ENCODE data around the gene TSSK2. TPM values are rescaled to one million over a fixed set of nuclear protein-coding genes. Genes with fewer than 3 reads are reported as not detected.

The TSSK2 gene
- total and polyA plus RNA-seq, 2 of the 8 experiments (the other 6 are each of a cell fraction or from before 2014, with no cell fraction given): not detected

DNA sequence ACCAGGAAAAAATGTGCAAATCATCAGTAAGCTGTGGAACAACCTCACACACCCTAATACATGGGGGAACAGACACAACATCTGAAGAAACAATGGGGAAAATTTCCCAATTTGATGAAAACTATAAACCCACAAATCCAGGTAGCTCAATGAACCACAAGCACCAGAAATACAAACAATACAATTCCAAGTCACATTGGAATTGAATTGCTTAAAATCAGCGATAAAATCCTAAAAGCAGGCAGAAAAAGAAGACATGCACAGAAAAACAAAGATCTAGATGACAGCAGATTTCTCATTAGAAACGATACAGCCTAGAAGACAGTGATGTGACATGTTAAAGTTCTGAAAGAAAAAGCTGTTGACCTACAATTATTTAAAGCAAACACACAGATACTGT is 40.9 kb upstream of the TSSK2 start:
- Histone ChIP-seq H3K9me3 (ENCODE audit: insufficient read depth in 2 of 2, low read depth in 1 of 2, low read length in 1 of 2) (no peaks in the 10 kb centered on the region), H3K18ac (ENCODE audit: extremely low read depth, low read length) (no peak overlapping the region), H2BK20ac (ENCODE audit: low read length) (no peak overlapping the region), H3K36me3 (ENCODE audit: control insufficient read depth in 2 of 4, insufficient read depth in 4 of 4, low read length in 3 of 4) (peaks cover 0 to 6% (median 1%) of the 10 kb centered on the region in 4 experiments; a peak in 2 of 8 replicates), H3K4me3 (ENCODE audit: extremely low read depth in 1 of 4, insufficient read depth in 2 of 4, low read depth in 3 of 4, low read length in 4 of 4) (no peak overlapping the region), H3K4me2 (ENCODE audit: insufficient read depth in 1 of 2, low read depth in 2 of 2, low read length in 2 of 2) (no peak overlapping the region), H3K9ac (replicated peaks in 1 of 4; ENCODE audit: extremely low read depth in 1 of 4, low read depth in 3 of 4, low read length in 3 of 4) (no peak overlapping the region), H4K20me1 (replicated peaks in 1 of 2; ENCODE audit: control insufficient read depth in 1 of 2, insufficient read depth in 2 of 2, low read length in 2 of 2) (peaks cover 5 to 9% of the 10 kb centered on the region in 2 experiments), H4K8ac (ENCODE audit: extremely low read depth, insufficient read depth, low read length) (no peak overlapping the region), H3K4ac (replicated peaks; ENCODE audit: insufficient read length, low read depth, low read length) (no peak overlapping the region), H4K5ac (ENCODE audit: insufficient read length, low read depth, low read length) (no peak overlapping the region), H3K56ac (replicated peaks; ENCODE audit: insufficient read length, low read depth, low read length) (no peak overlapping the region), H2BK15ac (ENCODE audit: low read length) (no peak overlapping the region), H2AK5ac (ENCODE audit: low read depth, low read length) (no peak overlapping the region), H4K91ac (replicated peaks; ENCODE audit: insufficient read length, low read length) (no peak overlapping the region), H3K23me2 (ENCODE audit: low read depth, low read length) (no peaks in the 10 kb centered on the region), H2BK12ac (ENCODE audit: low read depth, low read length) (no peak overlapping the region), H3K27ac (ENCODE audit: low read depth, low read length) (no peak overlapping the region), H2AFZ (ENCODE audit: low read length) (no peak overlapping the region), H3K27me3 (replicated peaks in 1 of 4; ENCODE audit: control insufficient read depth in 3 of 4, extremely low read depth in 1 of 4, insufficient read depth in 3 of 4, low read length in 3 of 4) (no peaks in the 10 kb centered on the region), H2BK120ac (replicated peaks; ENCODE audit: low read depth, low read length) (no peak overlapping the region), H3K4me1 (replicated peaks in 1 of 4; ENCODE audit: control insufficient read depth in 3 of 4, insufficient read depth in 4 of 4, low read length in 3 of 4) (peaks cover 0 to 3% (median 0%) of the 10 kb centered on the region in 4 experiments; a peak in 1 of 7 replicates), H3K23ac (ENCODE audit: insufficient read length) (no peak overlapping the region), H3K79me1 (ENCODE audit: low read depth, low read length) (peaks cover 4% of the 10 kb centered on the region), H3K79me2 (ENCODE audit: control insufficient read depth in 1 of 2, insufficient read depth in 2 of 2, low read length in 2 of 2) (peaks cover 0 to 11% of the 10 kb centered on the region in 2 experiments; a peak in 2 of 4 replicates), H2BK5ac (ENCODE audit: low read depth, low read length) (no peak overlapping the region), H3K14ac (ENCODE audit: insufficient read length) (no peak overlapping the region)
- no peak for DNase-seq (ENCODE audit: low read depth in 1 of 2, low spot score in 2 of 2)
- ChIA-PET CTCF (ENCODE audit: partially characterized antibody) (interaction anchor here (0.7 to 2.7 kb wide), 5 partner anchors 16 to 154 kb away, joined by 3 to 10 read pairs (median 3); no protein-coding TSS in a partner anchor), POLR2A (ENCODE audit: partially characterized antibody) (interaction anchor here (1.5 kb wide), 1 partner anchor 9 kb away, joined by 3 read pairs; no protein-coding TSS in a partner anchor)
- TF ChIP-seq TAF7 (optimal IDR thresholded peaks at IDR 0.05; ENCODE audit: borderline replicate concordance, low read depth, low read length): no peak
- no peak for TF ChIP-seq TCF12 (IDR thresholded peaks at IDR 0.05; ENCODE audit: low read depth, low read length)
- TF ChIP-seq SIRT6 (IDR thresholded peaks at IDR 0.05; ENCODE audit: low read length): no peak
- no peak for TF ChIP-seq GABPA (IDR thresholded peaks at IDR 0.05; ENCODE audit: borderline replicate concordance, insufficient read depth, low read length)
- no peak for TF ChIP-seq KDM4A (IDR thresholded peaks at IDR 0.05; ENCODE audit: low read depth, low read length, severe bottlenecking)
- no peak for FAIRE-seq
- 91% methylated on average over 2 of the region's 2 CpGs; no CpG with 5 or more reads in 1 of the 2 experiments for WGBS, 2 experiments (ENCODE audit: extremely low coverage in 1 of 2, insufficient coverage in 1 of 2, insufficient read length in 1 of 2, insufficient replicate concordance in 2 of 2, low coverage in 1 of 2, low lambda C conversion rate in 2 of 2, missing lambda C conversion rate in 1 of 2)

Data from H1 (cell line).